ENCODE results near the gene TNIK.

TNIK gene

DNA sequence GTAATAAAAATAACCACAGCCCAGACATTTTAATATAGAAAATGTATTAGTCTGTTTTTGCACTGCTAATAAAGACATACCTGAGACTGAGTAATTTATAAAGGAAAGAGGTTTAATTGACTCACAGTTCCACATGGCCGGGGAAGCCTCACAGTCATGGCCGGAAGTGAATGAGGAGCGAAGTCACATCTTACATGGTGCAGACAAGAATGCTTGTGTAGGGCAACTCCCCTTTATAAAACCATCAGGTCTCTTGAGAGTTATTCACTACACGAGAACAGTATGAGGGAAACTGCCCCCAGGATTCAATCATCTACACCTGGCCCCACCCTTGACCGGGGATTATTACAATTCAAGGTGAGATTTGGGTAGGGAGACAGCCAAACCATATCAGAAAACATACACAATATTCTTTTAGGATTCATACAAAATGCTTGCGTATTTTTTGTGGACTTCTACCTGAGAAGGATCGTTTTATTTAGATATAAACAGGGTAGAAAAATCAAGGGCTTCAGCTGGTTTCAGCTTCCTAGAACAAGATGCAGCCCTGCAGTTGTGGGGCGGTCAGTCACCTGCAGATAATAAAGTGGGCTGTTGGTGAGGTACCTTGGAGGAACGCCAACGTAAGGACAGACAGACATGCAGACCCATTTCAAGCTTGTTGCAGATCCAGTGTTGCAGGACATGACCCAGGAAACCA, 101.9 kb downstream of the TNIK start:
- no peak for DNase-seq

DNA sequence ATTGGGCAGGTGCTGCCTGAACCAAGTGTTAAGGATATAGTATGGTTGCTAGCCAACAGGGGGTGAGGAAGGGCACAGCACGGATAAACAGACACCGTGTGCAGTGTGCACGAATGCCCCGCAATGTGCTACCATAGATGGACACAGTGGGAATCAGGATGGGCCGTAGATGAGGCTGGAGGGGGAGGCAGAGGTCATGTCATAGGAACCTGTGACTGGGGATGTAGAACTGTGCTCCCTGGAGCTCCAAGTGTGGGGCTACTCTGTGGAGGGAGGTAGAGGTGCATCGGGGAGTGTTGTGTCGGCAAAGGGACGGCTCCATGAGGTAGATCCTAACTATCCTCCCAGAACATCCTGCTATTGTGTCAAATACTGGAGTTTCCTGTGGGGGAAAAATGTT, 102.5 kb downstream of the TNIK start:
- DNase-seq: no peak

DNA sequence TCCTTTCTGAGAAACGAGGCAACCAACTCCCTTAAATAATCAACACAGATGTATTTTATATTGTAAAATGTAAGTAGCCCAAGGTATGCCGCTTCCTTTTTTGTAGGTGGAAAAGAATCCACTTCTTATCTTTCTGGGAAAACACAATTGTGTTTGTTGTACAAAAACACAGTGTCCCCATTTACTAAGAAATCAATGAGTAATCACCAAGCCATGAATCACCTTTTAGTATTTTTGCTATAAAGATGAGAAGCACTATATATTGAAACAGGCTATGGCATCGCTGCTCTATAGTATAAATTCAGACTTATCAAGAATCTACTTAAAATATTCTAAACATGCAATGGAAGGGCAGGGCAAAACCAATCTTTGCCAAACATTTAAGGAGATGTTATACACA, 104.0 kb downstream of the TNIK start:
- no peak for DNase-seq

DNA sequence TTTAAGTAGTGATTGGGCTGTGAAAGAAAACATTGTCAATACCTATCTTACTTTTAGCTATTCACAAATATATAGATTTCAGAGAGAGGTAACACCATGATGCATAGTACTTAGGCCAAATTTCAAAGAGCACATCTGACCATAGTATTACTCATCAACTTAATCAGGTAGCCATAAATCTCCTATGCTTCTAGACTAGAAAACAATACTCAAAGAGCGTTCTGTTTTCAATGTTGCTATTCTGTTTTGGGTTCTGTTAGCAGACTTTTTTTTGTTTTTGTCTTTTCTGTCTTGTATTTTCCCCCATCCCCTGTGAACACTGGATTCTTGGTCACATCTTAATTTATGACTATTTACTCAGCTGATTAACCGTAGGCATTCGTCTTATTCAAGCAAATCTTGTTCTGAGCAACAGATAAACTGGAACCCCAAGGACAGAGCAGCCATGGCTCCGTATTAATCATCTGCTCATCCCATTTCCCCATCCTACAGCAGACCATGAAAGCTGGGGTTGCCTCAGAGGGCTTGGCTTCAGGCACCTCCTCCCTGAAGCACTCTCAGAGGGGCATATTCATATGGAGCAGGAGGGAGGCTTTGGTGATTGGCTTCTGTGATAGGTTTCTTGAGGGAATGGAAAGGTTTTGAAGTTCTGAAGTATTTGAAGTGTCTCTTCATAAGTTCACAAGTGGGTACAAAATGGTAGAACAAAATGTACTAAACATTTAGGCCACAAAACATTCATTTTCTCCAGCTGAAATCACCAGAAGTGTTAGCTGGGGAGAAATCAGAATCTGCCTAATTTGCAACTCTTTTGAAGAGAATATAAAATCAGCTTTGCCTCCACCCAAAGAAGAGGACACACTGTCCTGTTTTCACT, 105.3 kb downstream of the TNIK start:
- no peak for DNase-seq

DNA sequence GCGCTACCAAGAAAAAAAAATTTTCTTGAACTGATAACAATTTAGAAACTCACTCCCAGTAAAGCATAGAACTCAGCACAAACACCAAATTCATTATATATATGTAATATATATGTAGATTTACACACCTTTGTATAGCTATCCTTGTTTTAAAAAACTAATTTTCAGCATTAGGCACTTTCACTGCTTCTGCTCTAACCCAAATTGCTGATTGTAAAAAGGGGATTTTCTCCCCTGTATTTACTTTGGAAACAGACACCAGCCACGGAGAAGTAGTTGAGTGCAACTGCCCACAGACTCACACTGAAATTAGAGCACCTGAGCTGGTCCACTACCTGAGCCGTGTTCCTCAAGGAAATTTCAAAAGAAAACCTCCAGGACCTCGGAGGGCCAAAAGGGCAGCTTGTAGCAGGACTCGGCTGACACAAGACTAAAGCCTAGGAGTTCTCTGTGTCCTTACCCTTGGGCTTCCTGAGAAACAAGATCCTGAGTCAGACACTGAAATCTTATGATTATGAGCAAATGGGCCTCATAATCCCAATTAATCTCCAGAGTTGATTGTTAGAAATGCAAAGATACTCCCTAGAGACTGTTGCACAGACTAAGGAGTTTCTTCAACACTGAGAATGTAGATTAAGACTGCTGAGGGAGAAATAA, 106.0 kb downstream of the TNIK start:
- DNase-seq: no peak

DNA sequence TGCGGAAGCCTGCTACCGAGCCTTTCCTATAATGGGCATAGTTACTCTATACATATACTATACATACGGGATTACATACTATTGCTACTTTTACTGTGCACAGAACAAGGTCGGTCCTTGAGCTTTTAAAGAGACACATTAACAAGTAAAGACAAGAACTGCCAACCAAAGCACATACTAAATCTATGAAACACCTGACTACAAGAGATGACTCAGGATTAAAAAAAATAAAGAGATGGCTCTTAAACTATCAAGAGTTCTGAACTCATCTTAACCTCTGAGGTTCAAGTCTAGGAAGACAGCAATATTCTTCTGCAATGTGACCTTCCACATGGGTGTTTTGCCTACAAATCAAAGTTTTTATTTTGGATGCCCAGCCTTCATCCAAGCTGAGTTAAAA, 106.8 kb downstream of the TNIK start:
- DNase-seq: no peak

DNA sequence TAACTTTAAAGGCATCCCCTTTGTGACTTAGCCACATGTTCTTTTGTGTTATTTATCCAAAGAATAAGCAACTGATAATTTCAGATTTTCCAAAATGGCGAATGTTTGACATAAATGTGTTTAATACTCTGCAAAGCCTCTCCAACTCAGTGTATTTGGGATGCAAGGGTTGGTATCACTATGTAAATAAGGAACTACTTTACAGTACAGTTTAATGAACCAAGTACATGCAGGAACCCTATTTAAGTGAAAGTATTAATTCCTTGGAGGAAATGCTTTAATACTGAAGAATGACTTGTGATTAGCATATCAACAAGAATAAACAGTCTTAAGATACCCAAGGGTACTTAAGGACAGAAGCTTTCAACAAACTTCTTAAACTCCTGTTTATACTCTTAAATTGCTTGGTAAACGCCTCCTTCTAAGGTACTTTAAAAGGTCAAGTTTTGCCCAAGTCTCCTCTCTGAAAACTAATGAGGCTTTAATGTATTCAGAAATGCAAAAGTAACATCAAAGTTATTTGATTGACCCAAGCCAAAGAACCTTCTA, 107.7 kb downstream of the TNIK start:
- DNase-seq: no peak

DNA sequence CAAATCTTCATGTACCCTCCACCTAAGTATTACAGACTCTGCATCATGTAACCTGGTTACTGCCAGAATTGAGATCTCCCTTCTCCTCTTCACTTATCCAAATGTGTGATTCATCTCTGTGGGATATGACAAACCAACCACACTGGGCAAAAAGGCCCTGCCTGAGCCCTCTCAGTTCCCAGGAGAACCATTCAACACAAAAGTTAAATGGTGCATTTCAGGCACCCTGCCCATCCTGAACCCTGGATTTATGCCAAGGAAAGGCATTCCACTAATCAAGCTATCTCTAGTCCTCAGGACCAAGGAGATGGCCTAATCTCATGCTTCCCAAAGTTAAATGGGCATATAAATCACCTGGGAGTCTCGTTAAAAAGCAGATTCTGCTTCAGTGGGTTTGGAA, 108.5 kb downstream of the TNIK start:
- no peak for DNase-seq

DNA sequence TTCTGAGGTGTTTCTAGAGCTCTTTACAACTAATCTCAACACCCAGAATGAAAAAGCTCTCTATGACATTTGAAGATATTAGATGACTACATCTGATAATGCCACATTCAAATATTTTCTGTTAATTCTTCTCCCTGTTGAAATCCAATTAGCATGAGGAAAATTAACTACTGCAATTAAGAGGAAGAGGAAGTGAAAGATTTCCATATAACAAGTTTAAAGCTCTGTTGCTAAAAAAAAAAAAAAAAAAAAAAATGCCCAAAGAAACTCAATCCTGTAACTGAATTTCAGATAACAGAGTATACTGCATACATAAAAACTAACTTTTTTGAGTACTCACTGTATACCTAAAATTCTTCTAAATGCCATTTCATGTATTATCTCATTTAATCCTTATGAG, 109.8 kb downstream of the TNIK start:
- DNase-seq: no peak

DNA sequence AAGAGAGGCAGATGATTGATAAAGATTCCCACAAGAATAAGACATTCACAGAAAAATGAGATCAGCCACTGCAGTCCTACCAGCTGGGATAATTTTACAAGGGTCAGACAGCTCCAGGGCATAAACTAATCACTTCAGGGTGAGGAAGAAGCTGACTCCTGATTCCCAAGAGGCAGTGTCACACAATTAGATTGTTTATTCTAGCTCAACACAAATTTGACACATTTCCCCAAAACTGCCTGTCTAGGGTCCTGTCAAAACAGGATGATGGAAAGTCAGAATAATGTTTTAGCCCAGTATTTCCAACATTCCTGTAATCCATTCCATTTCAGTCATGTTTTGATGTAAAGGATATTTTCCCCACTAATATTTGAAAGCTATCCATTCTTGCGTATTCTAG, 110.8 kb downstream of the TNIK start:
- DNase-seq: no peak

DNA sequence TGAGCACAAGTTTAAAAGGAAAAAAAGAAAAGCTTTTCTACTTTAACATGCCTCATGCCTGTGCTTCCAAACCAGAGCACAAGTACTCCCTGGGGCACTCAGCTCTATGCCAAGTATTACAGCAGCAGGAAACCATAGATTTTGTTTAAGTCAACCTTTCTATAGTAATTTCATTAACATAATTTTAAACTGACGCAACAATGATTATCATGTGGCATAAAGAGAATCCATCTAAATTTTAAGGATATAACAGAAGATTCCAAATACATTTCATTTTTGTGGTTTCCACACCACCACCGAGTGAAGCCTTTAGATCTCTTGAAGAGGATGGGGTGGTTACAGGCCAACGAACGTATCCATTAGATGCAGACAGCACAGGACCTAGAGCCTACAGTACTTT, 112.1 kb downstream of the TNIK start:
- DNase-seq: no peak

DNA sequence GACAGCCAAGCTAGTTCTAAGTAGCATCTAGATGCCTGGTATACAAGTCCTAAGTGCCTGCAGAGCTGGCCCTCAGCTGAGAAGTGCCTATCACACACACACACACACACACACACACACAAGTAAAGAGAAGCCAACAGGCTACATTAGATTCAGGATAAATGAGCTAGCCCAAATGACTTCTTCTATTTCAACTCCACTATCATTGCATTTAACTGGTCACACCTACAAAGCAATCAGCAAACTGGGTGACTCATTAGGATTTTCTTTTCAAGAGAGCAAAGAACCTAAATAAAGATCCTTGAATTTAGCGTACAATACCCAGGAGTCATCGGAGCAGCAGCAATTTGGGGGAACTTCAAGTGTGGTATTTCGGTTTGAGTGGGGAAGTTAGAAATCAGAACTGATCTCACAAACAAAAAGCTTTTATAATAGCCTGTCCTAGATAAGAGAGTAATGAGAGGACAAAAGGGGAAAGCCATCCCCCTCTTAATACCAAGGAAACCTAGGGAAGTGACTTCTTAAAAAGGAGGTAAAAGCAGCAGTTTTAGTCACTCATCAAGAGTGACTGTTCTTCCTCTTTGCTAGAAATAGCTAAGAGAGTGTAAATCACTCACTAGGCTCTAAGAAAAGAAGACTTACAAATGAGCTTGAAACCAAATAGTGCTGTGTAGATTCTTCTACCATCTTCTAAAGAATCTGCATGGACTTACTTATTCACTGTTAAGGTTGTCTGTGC, 112.7 kb downstream of the TNIK start:
- DNase-seq: no peak

DNA sequence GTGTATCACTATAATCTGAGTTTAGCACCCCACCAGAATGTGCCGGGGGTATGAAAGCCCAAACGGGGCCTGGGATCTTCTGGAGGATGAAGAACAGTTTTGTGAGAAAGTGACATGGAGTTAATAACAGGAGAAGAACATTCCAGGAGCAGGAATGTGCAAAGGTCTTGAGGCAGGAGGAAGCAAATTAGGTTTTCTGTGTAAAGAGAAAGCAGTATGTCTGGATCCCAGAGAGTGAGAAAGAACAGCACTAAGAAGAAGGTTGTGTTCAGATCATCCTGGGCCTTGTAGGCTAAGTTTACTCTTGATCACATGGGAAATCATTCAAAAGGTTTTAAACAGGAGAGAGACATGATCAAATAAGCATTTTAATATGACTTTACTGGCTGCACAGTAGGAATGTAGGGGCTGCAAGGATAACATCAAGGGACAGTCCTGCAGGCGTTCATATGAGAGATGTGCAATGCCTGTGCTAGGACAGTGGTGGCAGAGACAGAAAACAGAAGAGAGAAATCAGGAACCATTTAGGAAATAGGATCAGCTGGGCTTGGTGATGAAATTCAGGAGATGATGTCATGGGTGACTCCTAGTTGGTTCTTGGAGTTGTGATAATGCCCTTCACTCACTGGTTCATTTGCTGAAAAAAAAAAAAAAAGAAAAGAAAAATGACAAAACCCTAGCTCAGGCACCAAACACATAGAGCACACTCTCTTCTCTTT, 113.5 kb downstream of the TNIK start:
- no peak for DNase-seq

DNA sequence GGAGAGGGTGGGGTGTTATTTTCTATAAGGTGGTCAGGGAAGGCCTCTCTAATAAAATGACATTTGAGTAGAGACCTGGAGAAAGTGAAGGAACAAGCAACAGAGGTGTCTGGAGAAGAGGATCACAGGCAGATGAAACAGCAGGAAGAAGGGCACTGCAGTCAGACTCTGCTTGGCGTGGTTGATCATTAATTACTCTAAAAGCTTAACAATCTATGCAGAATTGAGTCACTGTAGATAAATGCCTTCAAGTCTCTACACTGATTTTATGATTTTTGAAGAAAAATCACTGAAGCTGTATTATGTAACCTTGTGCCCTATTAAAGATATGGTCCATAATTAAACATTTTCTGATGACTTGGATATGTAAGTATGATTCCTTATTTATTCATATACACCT, 114.2 kb downstream of the TNIK start:
- DNase-seq: no peak

DNA sequence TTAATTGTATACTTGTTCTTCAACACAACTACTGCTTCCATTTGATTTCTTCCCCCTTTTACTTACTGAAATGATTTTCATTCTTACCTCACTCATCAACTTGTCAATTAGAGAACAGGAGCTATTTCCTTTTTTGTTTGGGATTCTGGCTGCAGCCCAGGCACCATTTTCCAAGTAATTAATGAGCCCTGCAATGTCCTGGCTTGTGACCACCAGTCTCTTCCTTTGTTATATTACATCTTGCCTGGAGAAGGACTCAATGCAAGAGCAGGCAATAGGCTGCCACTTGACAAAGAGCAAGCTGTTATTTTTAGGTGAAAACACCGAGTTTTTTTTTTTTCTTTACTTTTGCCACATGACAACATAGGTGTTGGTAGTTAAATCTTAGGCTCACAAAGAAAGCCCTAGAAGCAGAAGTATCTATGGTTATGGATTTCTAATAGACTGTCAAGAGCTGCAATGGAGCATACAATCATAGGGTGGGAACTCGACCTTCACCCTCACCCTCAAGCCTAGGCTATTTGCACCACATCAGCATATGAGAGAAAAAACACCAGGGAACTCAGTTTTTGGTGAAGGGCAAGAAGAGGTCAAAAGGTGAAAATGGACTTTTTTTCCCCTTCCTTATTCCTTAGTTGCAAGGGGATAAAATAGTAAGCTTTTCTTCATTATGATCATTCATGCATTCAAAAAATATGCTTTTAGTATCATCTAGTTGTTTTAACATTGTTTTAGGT, 114.9 kb downstream of the TNIK start:
- no peak for DNase-seq

DNA sequence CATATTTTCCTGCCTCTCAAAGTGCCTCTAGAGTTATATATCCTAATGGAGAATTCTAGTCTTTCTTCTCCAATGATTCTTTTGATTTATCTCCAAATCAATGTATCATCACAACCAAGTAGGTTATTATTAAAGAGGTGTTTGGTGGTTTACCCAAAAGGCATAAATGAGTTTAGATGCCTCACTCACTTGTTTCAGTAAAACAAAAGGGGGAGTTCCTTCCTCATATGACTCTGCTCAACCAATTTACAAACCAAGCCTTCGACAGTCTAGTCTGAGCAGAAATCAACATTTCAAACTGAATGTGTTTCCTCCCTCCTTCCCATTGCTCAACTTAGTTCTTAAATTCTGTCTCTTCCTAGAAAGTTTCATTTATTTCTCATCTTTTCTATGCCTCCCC, 116.5 kb downstream of the TNIK start:
- DNase-seq: no peak

DNA sequence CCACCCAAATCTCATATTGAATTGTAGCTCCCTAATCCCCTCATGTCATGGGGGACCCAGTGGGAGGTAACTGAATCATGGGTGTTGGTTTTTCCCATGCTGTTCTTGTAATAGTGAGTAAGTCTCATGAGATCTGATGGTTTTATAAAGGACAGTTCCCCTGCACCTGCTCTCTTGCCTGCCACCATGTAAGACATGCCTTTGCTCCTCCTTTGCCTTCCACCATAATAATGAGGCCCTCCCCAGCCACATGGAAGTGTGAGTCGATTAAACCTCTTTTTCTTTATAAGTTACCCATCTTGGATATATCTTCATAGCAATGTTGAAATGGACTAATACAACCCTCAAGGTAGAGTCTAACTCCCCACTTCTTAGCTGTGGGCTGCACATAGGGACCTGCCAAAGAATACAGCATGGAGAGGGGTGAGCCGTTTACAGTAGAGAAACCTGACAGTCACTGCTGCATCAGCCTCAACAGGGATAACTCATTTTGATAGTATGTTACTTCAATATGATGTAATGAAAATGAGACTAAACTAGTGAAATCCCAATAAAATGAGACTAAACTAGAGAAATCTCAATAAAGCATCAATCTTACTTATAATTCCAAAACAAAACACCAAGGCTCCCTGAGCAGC, 117.3 kb downstream of the TNIK start:
- no peak for DNase-seq

DNA sequence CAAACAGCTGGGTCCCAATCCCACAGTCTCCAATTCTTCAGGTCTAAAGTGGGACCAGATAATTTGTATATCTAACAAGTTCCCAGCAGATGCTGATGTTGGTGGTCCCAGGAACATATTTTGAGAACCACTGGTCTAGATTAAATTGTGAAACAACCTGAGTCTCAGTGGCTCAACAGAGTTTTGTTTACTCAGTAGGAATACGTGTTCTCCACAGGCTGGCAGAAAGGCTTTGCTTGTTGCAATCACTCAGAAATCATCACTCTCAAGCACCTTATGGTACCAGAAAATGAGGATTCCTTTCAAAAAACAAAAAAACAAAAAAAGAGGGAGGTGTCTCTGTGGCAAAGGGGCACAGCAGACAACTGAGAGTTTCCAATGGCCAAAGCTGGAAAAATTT, 118.0 kb downstream of the TNIK start:
- DNase-seq: no peak

DNA sequence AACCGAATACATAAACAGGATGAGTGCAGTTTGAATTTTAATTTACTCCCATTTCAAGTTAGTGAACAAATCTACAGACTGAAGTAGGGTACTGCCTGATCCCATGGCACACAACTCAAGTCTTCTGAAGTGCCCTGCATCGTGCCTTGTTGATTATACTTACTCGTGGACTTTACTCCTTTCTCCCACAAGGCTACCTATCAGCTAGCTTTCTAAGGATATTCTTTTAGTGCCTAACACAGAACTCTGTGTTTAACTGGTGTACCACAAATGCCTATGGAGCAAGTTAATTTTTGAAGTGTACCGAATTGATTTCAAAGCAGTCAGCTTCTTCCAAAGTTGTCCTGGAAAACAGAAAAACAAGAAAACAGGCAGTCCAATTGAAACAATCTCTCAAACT, 119.8 kb downstream of the TNIK start:
- DNase-seq: no peak

DNA sequence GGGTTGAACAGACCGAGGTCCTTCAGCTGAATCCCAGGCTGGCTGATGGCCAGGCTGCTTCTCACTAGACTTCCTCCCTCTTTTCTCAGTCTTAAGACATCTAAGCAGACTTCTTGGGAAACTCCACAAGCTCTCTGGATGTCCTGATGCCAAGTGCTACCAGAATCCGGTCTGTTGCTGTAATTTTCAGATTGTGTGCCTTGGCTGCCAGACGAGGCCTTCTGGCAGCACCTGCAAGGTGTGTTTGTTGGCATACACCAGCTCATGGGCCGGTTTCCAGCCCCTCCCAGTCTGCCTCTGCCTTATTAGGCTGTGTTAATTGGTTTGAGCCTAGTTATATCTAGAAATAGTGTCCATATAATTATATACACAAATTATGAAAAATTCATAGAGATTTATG, 120.6 kb downstream of the TNIK start:
- no peak for DNase-seq

DNA sequence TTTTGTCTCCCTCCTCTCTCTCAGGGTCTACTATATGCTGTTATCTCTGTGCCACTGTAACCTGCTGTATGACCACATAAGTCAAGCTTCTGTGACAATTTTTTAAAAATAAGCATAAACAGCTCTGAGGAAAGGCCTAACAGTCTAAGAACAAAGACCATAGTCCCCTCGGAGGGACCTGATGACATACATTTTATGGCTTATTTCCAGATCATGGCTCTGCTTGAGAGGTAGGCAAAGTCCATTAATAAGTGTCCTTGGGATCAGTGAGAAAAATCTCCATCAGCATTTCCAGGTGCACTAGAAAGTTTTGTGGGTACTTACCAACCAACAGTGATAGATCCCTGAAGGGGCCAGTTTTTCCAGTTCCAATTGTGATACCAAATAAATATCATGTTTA, 123.8 kb downstream of the TNIK start:
- DNase-seq: no peak
